Measurements from ENCODE around the gene FOXP4. TPM values are rescaled to one million over a fixed set of nuclear protein-coding genes. Genes with fewer than 3 reads are reported as not detected.

Gene FOXP4
- total and polyA plus RNA-seq, 2 of the 13 experiments (the other 11 are each of a cell fraction or from before 2014, with no cell fraction given): 11.0 to 12.4 TPM

DNA sequence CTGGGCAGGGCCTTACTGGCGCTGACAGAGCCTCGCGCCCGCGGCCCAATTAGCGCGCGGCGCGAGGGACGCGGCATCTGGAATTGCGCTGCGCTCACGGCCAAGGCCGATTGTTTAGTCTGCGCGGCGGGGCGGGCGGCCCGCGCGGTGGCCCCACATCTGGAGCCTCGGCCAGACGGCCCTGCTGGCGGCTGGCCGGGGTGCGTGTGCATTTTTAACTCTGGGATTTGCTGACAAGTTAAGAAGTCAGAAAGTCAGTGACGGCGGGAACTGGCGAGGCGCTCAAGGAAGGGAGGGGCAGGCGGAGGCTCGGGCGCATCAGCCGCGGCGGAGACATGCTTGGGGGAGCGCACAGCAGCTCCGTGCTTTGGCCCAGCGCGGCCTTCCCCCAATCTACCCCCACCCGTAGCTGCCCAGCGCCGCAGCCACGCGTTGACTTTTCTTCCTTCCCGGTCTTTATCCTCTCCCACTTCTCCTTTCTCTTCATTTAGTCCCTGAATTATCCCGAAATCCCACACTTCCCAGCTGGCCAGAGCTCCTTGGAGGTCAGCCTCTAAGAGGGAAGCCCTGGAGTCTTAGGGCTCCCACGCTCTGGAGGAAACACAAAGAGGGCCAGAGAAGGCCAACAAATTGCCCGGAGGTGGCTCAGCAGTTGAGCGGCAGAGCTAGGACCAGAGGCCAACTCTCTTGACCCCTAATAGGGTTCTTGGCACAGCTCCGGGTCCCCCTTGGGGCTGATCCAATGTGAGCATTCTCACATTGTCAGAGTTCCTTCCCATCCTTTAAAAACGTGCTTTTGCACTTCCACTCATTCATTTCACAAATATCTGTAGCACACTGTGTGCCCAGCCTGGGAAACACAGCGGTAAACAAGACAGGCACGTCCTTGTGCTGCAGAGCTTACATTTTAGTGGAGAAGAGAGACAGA is 40.8 kb upstream of the FOXP4 start (continued):
- no peak for TF ChIP-seq NFATC3 (CRISPR knock-in tag; IDR thresholded peaks at IDR 0.05)

DNA sequence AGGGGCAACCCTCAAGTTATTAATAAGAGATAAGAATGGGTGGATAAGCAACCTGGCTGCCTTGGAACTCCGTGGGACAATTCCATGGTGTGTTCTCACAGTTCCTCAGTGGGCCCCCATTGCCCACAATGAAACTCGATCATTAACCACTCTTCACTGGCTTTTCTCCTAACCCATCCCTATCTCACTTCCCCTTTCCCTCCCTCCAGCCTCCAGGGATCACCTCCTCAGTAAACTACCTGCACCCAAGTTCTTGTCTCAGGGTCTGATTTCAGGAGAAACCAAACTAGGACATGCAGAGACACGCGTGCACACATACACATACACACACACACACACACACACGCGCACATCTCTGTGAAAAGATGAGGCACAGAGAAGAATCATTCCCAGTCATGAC is 37.7 kb upstream of the FOXP4 start:
- H3K27ac ChIP-seq (ENCODE audit: extremely low read length, insufficient read depth, low read length): no peak overlapping the region
- H3K79me2 ChIP-seq (ENCODE audit: insufficient read depth, low read length): no peaks in the 10 kb centered on the region
- no peak overlapping the region for H3K4me3 ChIP-seq (replicated peaks in 1 of 3; ENCODE audit: insufficient read depth in 1 of 3, low read depth in 2 of 3, low read length in 3 of 3)
- no peaks in the 10 kb centered on the region for H3K36me3 ChIP-seq (replicated peaks in 1 of 2; ENCODE audit: control insufficient read depth in 1 of 2, insufficient read depth in 2 of 2, low read length in 2 of 2)
- no peak for FAIRE-seq
- no peaks in the 10 kb centered on the region for H3K27me3 ChIP-seq (ENCODE audit: control insufficient read depth in 1 of 2, insufficient read depth in 2 of 2, low read length in 2 of 2)
- H3K9ac ChIP-seq (ENCODE audit: insufficient read depth, low read depth, low read length): no peak overlapping the region
- no peaks in the 10 kb centered on the region for H4K20me1 ChIP-seq (ENCODE audit: insufficient read depth, low read length)
- peaks cover 73% of the 10 kb centered on the region for H3K4me1 ChIP-seq (ENCODE audit: insufficient read depth, low read length)
- H2AFZ ChIP-seq (ENCODE audit: low read length): no peak overlapping the region
- no peaks in the 10 kb centered on the region for H3K9me3 ChIP-seq (ENCODE audit: low read length)
- ChIA-PET CTCF (ENCODE audit: low intra/inter-chr PET ratio, low total read pairs) (no interaction called here), POLR2A (interaction anchor here (11.7 kb wide), 1 partner anchor 12 kb away, joined by 187 read pairs; no protein-coding TSS in a partner anchor)
- in situ Hi-C loops (cut with HindIII; ENCODE audit: extremely low pct_ligation_motif_present, low pct_unique_long_range_greater_than_20kb): no loop called here
- DNase-seq (ENCODE audit: low spot score): no peak
- no peak for ATAC-seq
- intact Hi-C loops (cut with micrococcal nuclease; ENCODE audit: unreplicated experiment): no loop called here
- H3K4me2 ChIP-seq (ENCODE audit: low read depth, low read length): no peak overlapping the region
- BruUV-seq (replicated peaks): no TSS peak
- WGBS (ENCODE audit: low lambda C conversion rate): 85% methylated on average over 6 of the region's 6 CpGs
- TF ChIP-seq MBNL3 (CRISPR knock-in tag; conservative IDR thresholded peaks at IDR 0.05) (no peak), ZNF816 (CRISPR knock-in tag; IDR thresholded peaks at IDR 0.05; ENCODE audit: borderline replicate concordance) (no peak), FLYWCH1 (CRISPR knock-in tag; IDR thresholded peaks at IDR 0.05) (no peak), KAT2B (IDR thresholded peaks at IDR 0.05; ENCODE audit: borderline replicate concordance, low read depth, low read length) (no peak), ZNF367 (CRISPR knock-in tag; IDR thresholded peaks at IDR 0.05; ENCODE audit: borderline replicate concordance) (no peak), ZNF530 (CRISPR knock-in tag; IDR thresholded peaks at IDR 0.05; ENCODE audit: low read depth) (no peak), GFI1 (CRISPR knock-in tag; IDR thresholded peaks at IDR 0.05; ENCODE audit: borderline replicate concordance) (no peak)
- TF ChIP-seq, protein P1, sequence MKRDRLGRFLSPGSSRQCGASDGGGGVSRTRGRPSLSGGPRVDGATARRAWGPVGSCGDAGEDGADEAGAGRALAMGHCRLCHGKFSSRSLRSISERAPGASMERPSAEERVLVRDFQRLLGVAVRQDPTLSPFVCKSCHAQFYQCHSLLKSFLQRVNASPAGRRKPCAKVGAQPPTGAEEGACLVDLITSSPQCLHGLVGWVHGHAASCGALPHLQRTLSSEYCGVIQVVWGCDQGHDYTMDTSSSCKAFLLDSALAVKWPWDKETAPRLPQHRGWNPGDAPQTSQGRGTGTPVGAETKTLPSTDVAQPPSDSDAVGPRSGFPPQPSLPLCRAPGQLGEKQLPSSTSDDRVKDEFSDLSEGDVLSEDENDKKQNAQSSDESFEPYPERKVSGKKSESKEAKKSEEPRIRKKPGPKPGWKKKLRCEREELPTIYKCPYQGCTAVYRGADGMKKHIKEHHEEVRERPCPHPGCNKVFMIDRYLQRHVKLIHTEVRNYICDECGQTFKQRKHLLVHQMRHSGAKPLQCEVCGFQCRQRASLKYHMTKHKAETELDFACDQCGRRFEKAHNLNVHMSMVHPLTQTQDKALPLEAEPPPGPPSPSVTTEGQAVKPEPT (CRISPR knock-in tag; IDR thresholded peaks at IDR 0.05; ENCODE audit: low read depth): no peak
- TF ChIP-seq, protein P2, sequence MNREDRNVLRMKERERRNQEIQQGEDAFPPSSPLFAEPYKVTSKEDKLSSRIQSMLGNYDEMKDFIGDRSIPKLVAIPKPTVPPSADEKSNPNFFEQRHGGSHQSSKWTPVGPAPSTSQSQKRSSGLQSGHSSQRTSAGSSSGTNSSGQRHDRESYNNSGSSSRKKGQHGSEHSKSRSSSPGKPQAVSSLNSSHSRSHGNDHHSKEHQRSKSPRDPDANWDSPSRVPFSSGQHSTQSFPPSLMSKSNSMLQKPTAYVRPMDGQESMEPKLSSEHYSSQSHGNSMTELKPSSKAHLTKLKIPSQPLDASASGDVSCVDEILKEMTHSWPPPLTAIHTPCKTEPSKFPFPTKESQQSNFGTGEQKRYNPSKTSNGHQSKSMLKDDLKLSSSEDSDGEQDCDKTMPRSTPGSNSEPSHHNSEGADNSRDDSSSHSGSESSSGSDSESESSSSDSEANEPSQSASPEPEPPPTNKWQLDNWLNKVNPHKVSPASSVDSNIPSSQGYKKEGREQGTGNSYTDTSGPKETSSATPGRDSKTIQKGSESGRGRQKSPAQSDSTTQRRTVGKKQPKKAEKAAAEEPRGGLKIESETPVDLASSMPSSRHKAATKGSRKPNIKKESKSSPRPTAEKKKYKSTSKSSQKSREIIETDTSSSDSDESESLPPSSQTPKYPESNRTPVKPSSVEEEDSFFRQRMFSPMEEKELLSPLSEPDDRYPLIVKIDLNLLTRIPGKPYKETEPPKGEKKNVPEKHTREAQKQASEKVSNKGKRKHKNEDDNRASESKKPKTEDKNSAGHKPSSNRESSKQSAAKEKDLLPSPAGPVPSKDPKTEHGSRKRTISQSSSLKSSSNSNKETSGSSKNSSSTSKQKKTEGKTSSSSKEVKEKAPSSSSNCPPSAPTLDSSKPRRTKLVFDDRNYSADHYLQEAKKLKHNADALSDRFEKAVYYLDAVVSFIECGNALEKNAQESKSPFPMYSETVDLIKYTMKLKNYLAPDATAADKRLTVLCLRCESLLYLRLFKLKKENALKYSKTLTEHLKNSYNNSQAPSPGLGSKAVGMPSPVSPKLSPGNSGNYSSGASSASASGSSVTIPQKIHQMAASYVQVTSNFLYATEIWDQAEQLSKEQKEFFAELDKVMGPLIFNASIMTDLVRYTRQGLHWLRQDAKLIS (CRISPR knock-in tag; IDR thresholded peaks at IDR 0.05): no peak
- TF ChIP-seq, protein P3, sequence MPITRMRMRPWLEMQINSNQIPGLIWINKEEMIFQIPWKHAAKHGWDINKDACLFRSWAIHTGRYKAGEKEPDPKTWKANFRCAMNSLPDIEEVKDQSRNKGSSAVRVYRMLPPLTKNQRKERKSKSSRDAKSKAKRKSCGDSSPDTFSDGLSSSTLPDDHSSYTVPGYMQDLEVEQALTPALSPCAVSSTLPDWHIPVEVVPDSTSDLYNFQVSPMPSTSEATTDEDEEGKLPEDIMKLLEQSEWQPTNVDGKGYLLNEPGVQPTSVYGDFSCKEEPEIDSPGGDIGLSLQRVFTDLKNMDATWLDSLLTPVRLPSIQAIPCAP (CRISPR knock-in tag; IDR thresholded peaks at IDR 0.05; ENCODE audit: low read depth): no peak
- TF ChIP-seq, protein P4, sequence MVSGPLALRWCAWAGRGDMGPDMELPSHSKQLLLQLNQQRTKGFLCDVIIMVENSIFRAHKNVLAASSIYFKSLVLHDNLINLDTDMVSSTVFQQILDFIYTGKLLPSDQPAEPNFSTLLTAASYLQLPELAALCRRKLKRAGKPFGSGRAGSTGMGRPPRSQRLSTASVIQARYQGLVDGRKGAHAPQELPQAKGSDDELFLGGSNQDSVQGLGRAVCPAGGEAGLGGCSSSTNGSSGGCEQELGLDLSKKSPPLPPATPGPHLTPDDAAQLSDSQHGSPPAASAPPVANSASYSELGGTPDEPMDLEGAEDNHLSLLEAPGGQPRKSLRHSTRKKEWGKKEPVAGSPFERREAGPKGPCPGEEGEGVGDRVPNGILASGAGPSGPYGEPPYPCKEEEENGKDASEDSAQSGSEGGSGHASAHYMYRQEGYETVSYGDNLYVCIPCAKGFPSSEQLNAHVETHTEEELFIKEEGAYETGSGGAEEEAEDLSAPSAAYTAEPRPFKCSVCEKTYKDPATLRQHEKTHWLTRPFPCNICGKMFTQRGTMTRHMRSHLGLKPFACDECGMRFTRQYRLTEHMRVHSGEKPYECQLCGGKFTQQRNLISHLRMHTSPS (CRISPR knock-in tag; IDR thresholded peaks at IDR 0.05; ENCODE audit: low read depth): no peak

All from HepG2 (cell line).